DMS79 treated with DMSO at 0.1 percent for 48 hours (cell line): Measurements from ENCODE around the gene ARL17A.
"Not testable (repeated sequence)": the region's sequence is repeated elsewhere in the genome, so short reads cannot be mapped to it uniquely, and the experiment has no call there.

ENCODE experiments used
- DNase-seq: peaks from one replicate; lab custom pipeline; 2025; lab: John Stamatoyannopoulos, UW

The ARL17A gene

GRCh38 chr17:46579083-46580075 lies at the start of gene ARL17A:
TSS of gene ARL17A (minus strand) at chr17:46579691. CDS start at chr17:46576322, 3,369 bp downstream.
- not testable (repeated sequence) for DNase-seq

DNA sequence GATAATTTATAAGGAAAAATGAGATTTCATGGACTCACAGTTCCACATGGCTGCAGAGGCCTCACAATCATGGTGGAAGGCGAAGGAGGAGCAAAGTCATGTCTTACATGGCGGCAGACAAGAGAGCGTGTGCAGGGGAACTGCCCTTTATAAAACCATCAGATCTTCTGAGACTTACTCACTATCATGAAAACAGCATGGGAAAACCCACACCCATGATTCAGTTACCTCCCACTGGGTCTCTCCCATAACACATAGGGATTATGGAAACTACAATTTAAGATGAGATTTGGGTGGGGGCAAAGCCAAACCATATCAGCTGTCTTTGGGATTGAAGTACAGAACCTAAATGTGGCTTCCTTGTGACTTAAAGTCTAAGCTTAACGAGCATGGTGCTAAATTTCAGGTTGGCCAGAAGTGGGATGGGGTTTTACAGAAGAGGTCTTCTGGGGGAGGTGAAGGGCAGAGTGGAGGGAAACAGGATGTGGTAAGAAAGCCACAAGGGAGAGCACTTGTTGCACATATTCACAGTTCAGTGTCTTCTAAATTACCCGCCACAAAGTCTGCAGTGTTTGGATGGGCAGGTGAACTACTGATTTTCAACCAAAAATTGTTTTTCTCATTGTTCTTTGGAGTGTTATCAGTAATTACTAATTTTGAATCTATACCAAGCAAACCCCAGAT lies 49.4 kb upstream of the ARL17A start:
- not testable (repeated sequence) for DNase-seq

DNA sequence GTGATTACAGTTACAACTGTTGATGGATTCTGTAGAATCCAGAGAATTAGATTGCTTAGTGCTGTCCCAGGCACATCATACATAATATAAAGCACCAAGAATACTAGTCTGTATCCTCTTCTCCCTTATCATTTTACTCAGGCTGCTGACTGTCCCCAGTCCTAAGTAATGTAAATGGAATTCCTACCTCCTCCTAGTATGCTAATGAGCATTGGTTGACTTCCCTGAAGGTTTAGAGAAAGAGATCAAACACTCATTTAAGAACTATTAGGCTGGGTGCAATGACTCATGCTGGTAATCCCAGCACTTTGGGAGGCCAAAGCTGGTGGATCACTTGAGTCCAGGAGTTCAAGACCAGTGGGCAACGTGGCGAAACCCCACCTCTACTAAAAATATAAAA lies 48.0 kb upstream of the ARL17A start:
- not testable (repeated sequence) for DNase-seq

DNA sequence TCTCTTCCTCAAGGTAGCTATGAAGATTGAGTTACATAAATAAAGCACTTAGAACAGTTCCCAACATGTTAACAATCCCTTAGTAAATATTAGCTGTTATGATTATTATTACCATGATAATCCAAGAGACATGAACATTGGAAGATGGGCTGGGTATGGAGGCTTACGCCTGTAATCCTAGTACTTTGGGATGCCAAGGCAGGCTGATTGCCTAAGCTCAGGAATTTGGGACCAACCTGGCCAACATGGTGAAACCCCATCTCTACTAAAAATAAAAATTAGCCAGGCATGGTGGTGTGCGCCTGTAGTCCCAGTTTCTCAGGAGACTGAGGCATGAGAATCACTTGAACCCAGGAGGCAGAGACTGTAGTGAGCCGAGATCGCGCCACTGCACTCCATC lies 45.2 kb upstream of the ARL17A start:
- DNase-seq = not testable (repeated sequence)

DNA sequence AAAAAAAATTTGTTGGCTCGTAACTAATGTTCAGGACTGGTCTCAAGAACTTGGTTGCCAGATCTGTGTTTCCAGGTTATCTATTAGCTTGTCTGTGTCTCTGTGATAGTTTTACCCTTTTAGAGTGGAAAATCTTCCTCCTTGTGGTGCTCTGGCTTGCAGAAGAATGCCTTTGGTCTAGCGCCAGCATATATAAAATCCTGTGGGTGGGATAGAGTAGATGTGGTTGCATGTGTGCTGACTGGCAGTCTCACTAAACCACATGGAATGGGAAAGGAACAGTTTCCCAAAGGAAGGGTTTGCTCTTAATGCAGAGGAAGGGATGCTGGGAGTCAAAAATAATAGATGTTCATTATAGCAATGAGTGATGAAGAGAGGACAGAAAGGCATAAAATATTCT lies 44.3 kb upstream of the ARL17A start:
- not testable (repeated sequence) for DNase-seq

GRCh38 chr17:46618975-46619374 lies 39.5 kb upstream of the ARL17A start:
- DNase-seq = not testable (repeated sequence)

DNA sequence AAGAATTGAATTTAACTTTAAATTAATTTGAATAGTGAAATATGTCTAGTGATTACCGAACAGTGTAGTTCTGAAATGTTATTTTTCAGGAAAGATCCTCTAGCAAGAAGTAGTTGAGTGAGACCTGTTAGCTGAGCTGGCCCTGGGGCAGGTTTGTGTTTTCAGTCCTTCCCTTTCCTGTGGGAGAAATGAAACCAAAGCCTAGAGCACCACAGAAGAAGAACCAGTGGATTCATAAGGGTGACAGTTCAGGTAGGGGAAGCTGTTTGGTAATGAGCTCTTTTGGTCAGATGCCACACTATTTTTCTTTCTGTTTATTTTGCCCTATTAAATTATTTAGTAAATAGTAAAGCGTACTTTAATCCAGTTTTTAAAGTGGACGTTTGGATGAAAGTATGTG lies 37.6 kb upstream of the ARL17A start:
- not testable (repeated sequence) for DNase-seq

DNA sequence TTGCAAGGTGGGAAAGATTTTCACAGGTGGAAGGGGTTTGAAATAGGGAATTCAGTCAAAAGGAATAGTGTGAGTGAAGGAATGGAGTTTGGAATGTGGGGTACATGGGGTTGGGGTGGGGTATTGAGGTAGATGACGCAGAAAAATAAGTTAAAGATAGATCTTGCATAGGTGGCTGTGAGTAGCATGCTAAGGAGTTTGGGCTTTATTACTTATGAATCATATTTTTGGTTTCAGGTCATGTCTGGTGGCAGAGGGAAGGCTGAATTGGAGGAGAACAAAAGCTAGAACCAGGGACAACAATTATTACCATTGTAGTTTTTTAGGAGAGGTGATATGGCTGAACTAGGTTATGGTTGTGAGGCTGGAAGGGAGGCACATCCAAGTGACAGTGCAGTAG lies 34.4 kb upstream of the ARL17A start:
- not testable (repeated sequence) for DNase-seq

- DNase-seq = not testable (repeated sequence)
Observed at GRCh38 chr17:46611304-46611703, 31.8 kb upstream of the ARL17A start.

- DNase-seq = not testable (repeated sequence)
Observed at GRCh38 chr17:46603125-46603524, 23.6 kb upstream of the ARL17A start.

GRCh38 chr17:46600767-46601166 lies 21.3 kb upstream of the ARL17A start:
- DNase-seq = not testable (repeated sequence)

DNA sequence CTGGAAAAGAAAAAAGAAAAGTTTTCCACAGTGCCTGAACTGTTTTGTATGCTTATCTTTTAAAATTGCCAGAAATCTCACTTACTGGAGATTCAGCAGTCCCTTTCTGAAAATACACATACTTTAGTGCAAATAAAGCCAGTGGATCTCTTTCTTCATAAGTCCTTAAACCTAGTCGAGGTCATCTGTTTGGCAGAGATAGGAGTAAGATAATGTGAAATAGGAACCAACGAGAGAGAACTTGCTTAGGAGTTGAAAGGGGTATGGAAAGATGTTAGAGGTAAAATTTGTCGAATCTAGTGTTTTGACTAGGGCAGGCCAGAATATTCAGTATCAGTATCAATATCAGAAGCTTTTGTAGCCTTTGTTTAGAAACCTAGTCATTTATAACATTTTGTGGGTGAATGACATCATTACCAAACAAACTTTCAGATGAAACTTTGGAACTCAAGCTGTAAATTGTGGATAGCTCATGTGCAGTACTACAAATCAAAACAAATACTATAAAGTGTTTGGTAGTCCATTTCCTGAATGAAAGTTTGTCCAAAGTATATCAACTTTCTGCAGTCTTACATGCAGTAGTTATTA lies 18.9 kb upstream of the ARL17A start:
- DNase-seq = not testable (repeated sequence)

- DNase-seq = not testable (repeated sequence)
Observed at GRCh38 chr17:46591332-46591731, 11.8 kb upstream of the ARL17A start.

DNA sequence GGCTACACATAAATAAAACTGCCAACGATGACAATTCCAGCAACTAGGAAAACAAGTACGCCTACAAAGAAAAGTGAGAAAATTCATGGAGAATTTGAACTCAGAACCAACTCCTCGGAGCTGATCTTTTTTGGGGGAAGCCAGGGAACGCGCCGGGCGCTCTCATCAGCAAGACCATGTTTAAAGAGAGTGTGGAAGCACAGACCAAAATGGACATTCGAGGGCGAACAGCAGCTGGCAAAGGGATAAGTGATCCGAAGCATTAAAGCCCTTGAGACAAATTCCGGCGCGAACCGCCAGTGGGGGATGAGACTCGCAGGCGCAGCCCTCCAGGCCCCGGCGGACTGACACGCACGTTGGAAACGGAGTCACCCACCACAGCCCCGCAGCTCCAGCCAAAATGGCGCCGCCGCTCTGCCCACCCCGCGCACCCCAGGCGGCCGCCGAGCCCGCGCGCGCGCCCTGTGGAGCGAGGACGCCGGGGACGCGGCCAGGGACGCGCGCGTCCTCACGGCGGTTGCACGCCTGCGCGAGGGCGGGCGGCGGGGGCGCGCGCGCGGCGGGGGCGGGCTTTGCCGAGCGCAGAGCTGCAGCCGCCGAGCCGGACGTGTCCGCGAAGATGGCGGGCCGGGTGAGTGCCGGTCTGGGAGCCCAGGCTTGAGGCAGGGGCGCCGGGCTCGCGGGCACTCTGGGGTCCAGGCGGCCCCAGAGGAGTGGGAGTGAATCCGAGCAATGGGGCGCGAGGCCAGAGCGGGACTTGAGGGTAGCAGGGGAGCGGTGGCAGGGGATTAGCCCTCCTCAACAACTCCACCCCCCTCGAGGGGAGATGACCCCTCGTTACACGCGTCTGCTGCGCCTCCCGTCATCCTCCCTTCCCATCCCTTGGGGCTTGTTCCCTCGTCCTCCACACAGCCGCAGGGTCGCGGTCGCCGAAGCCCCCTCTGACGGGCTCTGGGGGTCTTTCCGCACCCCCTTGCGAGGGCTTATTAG lies 11.0 kb upstream of the ARL17A start, which contains the start of gene NSF:
TSS of gene NSF (plus strand) at position 513 of the 990 bp plus-strand sequence. CDS start at position 620, 107 bp downstream.
- DNase-seq = not testable (repeated sequence)

DNA sequence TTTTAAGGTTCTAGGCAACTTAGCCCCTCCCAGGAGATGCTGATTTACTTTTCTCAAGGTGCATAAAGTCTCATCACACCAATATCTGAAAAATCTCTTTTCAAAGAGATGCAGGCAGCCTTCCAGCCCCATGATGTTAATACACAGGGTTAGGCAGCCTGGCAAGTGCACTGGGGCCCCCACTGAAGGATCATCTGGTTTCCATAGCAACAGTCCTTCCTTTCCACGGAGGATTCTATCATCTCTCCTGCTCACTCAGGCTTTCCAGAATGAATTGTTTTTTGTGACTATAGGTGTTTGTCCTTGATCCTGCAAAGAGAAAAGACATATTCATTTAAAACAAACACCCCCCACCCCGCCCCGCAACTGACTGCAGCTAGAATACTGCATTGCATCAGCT lies 6.0 kb upstream of the ARL17A start:
- not testable (repeated sequence) for DNase-seq

DNA sequence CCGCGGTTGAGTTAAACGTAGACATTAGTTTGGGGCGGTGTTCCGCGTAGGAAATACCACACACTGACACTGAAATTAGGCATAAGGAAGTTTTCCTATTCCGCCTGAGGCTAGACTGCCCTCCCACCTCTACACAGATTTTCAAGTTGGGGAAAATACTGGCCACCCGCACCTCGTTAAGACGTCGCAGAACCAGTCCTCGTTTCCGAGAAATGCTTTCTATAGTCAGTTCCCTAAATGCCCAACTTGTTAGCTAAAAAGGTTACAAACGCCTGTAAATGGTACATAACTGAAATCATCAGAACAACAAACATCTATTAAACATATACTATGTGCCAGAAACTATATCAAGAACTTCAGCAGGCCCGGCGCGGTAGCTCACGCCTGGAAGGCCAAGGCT lies 591 bp upstream of the ARL17A start:
- DNase-seq = not testable (repeated sequence)

- not testable (repeated sequence) for DNase-seq
Observed at GRCh38 chr17:46571796-46572195, 7.7 kb downstream of the ARL17A start.

- DNase-seq = not testable (repeated sequence)
Observed at GRCh38 chr17:46566980-46567379, 12.5 kb downstream of the ARL17A start.

- DNase-seq = not testable (repeated sequence)
Observed at GRCh38 chr17:46566284-46566683, 13.2 kb downstream of the ARL17A start.

DNA sequence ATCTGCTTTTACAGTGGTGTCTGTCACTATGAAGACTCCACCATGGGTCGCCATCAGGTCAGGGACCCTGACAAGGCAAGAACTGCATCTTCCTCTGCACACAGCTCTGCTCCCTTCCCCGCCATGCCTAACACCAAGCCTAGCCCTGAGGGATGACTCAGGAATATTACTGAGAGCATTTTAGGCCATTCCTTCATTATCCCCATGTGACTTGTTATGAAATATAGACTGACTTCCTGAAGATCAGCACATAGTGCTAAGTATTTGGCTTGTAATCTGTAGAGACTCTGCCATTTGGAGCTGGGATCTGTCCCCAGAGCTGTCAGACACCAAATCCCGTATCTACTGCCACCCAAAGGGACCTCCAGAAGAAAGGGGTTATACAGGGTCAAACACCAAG lies 19.4 kb downstream of the ARL17A start:
- DNase-seq = not testable (repeated sequence)

DNA sequence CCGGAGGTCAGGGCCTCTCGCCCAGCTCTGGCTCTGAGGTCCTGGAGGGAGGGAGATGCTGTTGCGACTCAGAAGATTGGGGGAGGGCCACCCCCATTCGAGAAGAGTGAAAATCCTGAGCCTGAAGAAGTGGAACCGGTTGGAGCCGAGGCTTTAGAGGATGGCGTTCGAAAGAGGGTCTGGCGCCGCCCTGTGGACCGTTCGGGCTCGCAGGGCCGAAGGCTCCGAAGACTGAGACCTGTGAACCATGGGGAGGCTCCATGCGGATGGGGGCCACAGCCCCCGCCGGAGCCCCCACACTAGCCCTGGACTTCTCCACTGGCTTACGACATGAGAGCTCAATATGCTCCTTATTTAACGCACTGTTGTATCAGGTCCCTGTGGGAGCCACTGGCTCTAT lies 20.3 kb downstream of the ARL17A start:
- not testable (repeated sequence) for DNase-seq
